IMR-90 (cell line): ENCODE measurements around the gene SP2.

Experiments used
- BHLHE40 ChIP-seq: fragments of 150-350 bp; IDR thresholded peaks from 2 replicates; pipeline ENCODE4 v1.6.1; 2016; ENCODE audit warnings: mild to moderate bottlenecking, low read depth, low read length
- CEBPB ChIP-seq: IDR thresholded peaks from 2 replicates; pipeline ENCODE4 v1.6.1; 2012; ENCODE audit warnings: low read depth, low read length, improper control_type of control experiment
- CTCF ChIP-seq: conservative IDR thresholded peaks from 2 replicates; pipeline ENCODE4 v1.5.1; 2012; ENCODE audit warnings: mild to moderate bottlenecking, low read depth, low read length, improper control_type of control experiment
- POLR2A ChIP-seq: IDR thresholded peaks from 2 replicates; pipeline ENCODE4 v1.6.1; 2012; ENCODE audit warnings: mild to moderate bottlenecking, low read depth, low read length
- SMC3 ChIP-seq: fragments of 150-350 bp; IDR thresholded peaks from 2 replicates; pipeline ENCODE4 v1.6.1; 2016; ENCODE audit warnings: low read depth, mild to moderate bottlenecking, antibody characterized with exemption, low read length, moderate library complexity

- no peak for TF ChIP-seq CTCF
- no peak for TF ChIP-seq BHLHE40
- TF ChIP-seq CEBPB, result no peak
- TF ChIP-seq POLR2A, result no peak
- TF ChIP-seq SMC3, result no peak
Measured at GRCh38 chr17:47882247-47882646, 13.8 kb upstream of the SP2 start.
